SJSA1 (cell line): ENCODE results near the gene NPC2. TPM values are rescaled to one million over a fixed set of nuclear protein-coding genes. Genes with fewer than 3 reads are reported as not detected.
A peak's percentile ranks its signal among the peaks of the same experiment; 100 is the strongest.
"Not testable (repeated sequence)": the region's sequence is repeated elsewhere in the genome, so short reads cannot be mapped to it uniquely, and the experiment has no call there.

Source experiments
- DNase-seq, 2 experiments: peaks; one replicate each; pipeline ENCODE4 v3.0.0-alpha.2; 2015 to 2020; ENCODE audit warnings: low spot score in 2 of 2, low read depth in 1 of 2
- H3K27ac ChIP-seq: fragments of 250-450 bp; sonication (Bioruptor Pico); 2 replicates; pipeline ENCODE4 v1.5.1; 2020; ENCODE audit warnings: mild to moderate bottlenecking, moderate library complexity
- H3K27me3 ChIP-seq: fragments of 250-450 bp; sonication (Bioruptor Pico); replicated peaks from 2 replicates; pipeline ENCODE4 v1.5.1; 2020; ENCODE audit warnings: mild to moderate bottlenecking, moderate library complexity
- H3K36me3 ChIP-seq: fragments of 250-450 bp; sonication (Bioruptor Pico); 2 replicates; pipeline ENCODE4 v1.5.1; 2020; ENCODE audit warnings: mild to moderate bottlenecking
- H3K4me1 ChIP-seq: fragments of 250-450 bp; sonication (Bioruptor Pico); replicated peaks from 2 replicates; pipeline ENCODE4 v1.6.1; 2021; ENCODE audit warnings: mild to moderate bottlenecking
- H3K4me3 ChIP-seq: fragments of 250-450 bp; sonication (Bioruptor Pico); 2 replicates; pipeline ENCODE4 v1.5.1; 2020; ENCODE audit warnings: mild to moderate bottlenecking
- H3K9me3 ChIP-seq: fragments of 250-450 bp; sonication (Bioruptor Pico); replicated peaks from 2 replicates; pipeline ENCODE4 v1.5.1; 2020; ENCODE audit warnings: mild to moderate bottlenecking
- total RNA-seq: library from RNA; depleted of rRNA; stranded (reverse); fragments of >200 nt; shearing (Covaris generic); gene quantifications from 2 replicates; pipeline ENCODE4 v1.2.3, GENCODE V29; 2014; rRNA removed

The NPC2 gene
- total RNA-seq: 110 and 139 TPM in 2 replicates

- Histone ChIP-seq H3K4me3 (peak within 1 kb of the TSS; percentile 84), H3K9me3 (no peaks in the 10 kb centered on the region), H3K4me1 (peaks cover 26% of the 10 kb centered on the region), H3K27ac (peak within 1 kb of the TSS; percentile 50), H3K27me3 (no peaks in the 10 kb centered on the region), H3K36me3 (peaks cover 30% of the 10 kb centered on the region)
- DNase-seq: no peak
Measured at GRCh38 chr14:74492776-74493342, at the start of gene NPC2. NPC2 (minus strand) TSS chr14:74493305; CDS start chr14:74493274, 31 bp downstream.

- H3K27ac ChIP-seq: no peak overlapping the region
- DNase-seq: no peak
- H3K4me1 ChIP-seq: peaks cover 15% of the 10 kb centered on the region
- no peaks in the 10 kb centered on the region for H3K27me3 ChIP-seq
- no peak overlapping the region for H3K4me3 ChIP-seq
- no peaks in the 10 kb centered on the region for H3K36me3 ChIP-seq
- no peaks in the 10 kb centered on the region for H3K9me3 ChIP-seq
Measured at GRCh38 chr14:74542056-74542685, 49.1 kb upstream of the NPC2 start.

- Histone ChIP-seq H3K4me3 (no peak overlapping the region), H3K36me3 (no peaks in the 10 kb centered on the region), H3K9me3 (no peaks in the 10 kb centered on the region), H3K27ac (no peak overlapping the region), H3K27me3 (no peaks in the 10 kb centered on the region), H3K4me1 (peaks cover 6% of the 10 kb centered on the region)
- no peak for DNase-seq
Measured at GRCh38 chr14:74541225-74541624, 48.1 kb upstream of the NPC2 start.

GRCh38 chr14:74539503-74539902, 46.4 kb upstream of the NPC2 start:
- Histone ChIP-seq H3K4me3 (no peak overlapping the region), H3K4me1 (no peaks in the 10 kb centered on the region), H3K9me3 (no peaks in the 10 kb centered on the region), H3K27ac (no peak overlapping the region), H3K27me3 (no peaks in the 10 kb centered on the region), H3K36me3 (no peaks in the 10 kb centered on the region)
- no peak for DNase-seq

- H3K27me3 ChIP-seq: no peaks in the 10 kb centered on the region
- no peaks in the 10 kb centered on the region for H3K36me3 ChIP-seq
- H3K27ac ChIP-seq: no peak overlapping the region
- H3K9me3 ChIP-seq: no peaks in the 10 kb centered on the region
- no peak overlapping the region for H3K4me3 ChIP-seq
- no peak for DNase-seq
- H3K4me1 ChIP-seq: no peaks in the 10 kb centered on the region
Measured at GRCh38 chr14:74538411-74539391, 45.6 kb upstream of the NPC2 start.

GRCh38 chr14:74536336-74536735, 43.2 kb upstream of the NPC2 start:
- not testable (repeated sequence) for H3K27ac ChIP-seq, H3K36me3 ChIP-seq, H3K4me3 ChIP-seq, DNase-seq, H3K9me3 ChIP-seq, H3K27me3 ChIP-seq, H3K4me1 ChIP-seq

- Histone ChIP-seq H3K4me1 (peaks cover 5% of the 10 kb centered on the region), H3K9me3 (no peaks in the 10 kb centered on the region), H3K36me3 (no peaks in the 10 kb centered on the region), H3K27ac (no peak overlapping the region), H3K27me3 (no peaks in the 10 kb centered on the region), H3K4me3 (no peak overlapping the region)
- DNase-seq: no peak
Measured at GRCh38 chr14:74535756-74536325, 42.7 kb upstream of the NPC2 start.

- Histone ChIP-seq H3K27ac (no peak overlapping the region), H3K4me1 (peaks cover 5% of the 10 kb centered on the region), H3K4me3 (no peak overlapping the region), H3K27me3 (no peaks in the 10 kb centered on the region), H3K9me3 (no peaks in the 10 kb centered on the region), H3K36me3 (no peaks in the 10 kb centered on the region)
- DNase-seq: no peak
Measured at GRCh38 chr14:74533576-74533975, 40.5 kb upstream of the NPC2 start.

- Histone ChIP-seq H3K36me3 (no peaks in the 10 kb centered on the region), H3K4me1 (peaks cover 5% of the 10 kb centered on the region), H3K4me3 (no peak overlapping the region), H3K9me3 (no peaks in the 10 kb centered on the region), H3K27ac (no peak overlapping the region), H3K27me3 (no peaks in the 10 kb centered on the region)
- no peak for DNase-seq
Measured at GRCh38 chr14:74532246-74532645, 39.1 kb upstream of the NPC2 start.

- no peak overlapping the region for H3K27ac ChIP-seq
- H3K36me3 ChIP-seq: no peaks in the 10 kb centered on the region
- H3K9me3 ChIP-seq: no peaks in the 10 kb centered on the region
- DNase-seq: peak; percentile 29 to 53
- peaks cover 5% of the 10 kb centered on the region for H3K4me1 ChIP-seq
- no peak overlapping the region for H3K4me3 ChIP-seq
- H3K27me3 ChIP-seq: no peaks in the 10 kb centered on the region
Measured at GRCh38 chr14:74531467-74531866, 38.4 kb upstream of the NPC2 start.

GRCh38 chr14:74531006-74531405, 37.9 kb upstream of the NPC2 start:
- DNase-seq: no peak
- Histone ChIP-seq H3K27me3 (no peaks in the 10 kb centered on the region), H3K27ac (no peak overlapping the region), H3K36me3 (no peaks in the 10 kb centered on the region), H3K9me3 (no peaks in the 10 kb centered on the region), H3K4me3 (no peak overlapping the region), H3K4me1 (peaks cover 5% of the 10 kb centered on the region)

- Histone ChIP-seq H3K27ac (no peak overlapping the region), H3K4me3 (no peak overlapping the region), H3K27me3 (no peaks in the 10 kb centered on the region), H3K9me3 (no peaks in the 10 kb centered on the region), H3K36me3 (no peaks in the 10 kb centered on the region), H3K4me1 (peaks cover 5% of the 10 kb centered on the region)
- DNase-seq: no peak
Measured at GRCh38 chr14:74528886-74529285, 35.8 kb upstream of the NPC2 start.

GRCh38 chr14:74528406-74528805, 35.3 kb upstream of the NPC2 start:
- DNase-seq: no peak
- peaks cover 5% of the 10 kb centered on the region for H3K4me1 ChIP-seq
- H3K4me3 ChIP-seq: no peak overlapping the region
- no peaks in the 10 kb centered on the region for H3K9me3 ChIP-seq
- no peaks in the 10 kb centered on the region for H3K36me3 ChIP-seq
- no peaks in the 10 kb centered on the region for H3K27me3 ChIP-seq
- no peak overlapping the region for H3K27ac ChIP-seq
